GM23338 (cell line): ENCODE results near the gene KLHL5. TPM values are rescaled to one million over a fixed set of nuclear protein-coding genes. Genes with fewer than 3 reads are reported as not detected.

ENCODE experiments used
- ATAC-seq: fragments of 200-7000 bp; cut with Tn5 transposase; 3 replicates; pipeline ENCODE4 v1.9.1; 2020
- DNase-seq: peaks from one replicate; pipeline ENCODE4 v3.0.0-alpha.2; 2015; ENCODE audit warnings: low spot score
- H2AFZ ChIP-seq: fragments of 200-600 bp; sonication (generic); 2 replicates; pipeline ENCODE4 v1.8.0; 2016; ENCODE audit warnings: antibody characterized with exemption, mild to moderate bottlenecking, moderate library complexity
- H3F3A ChIP-seq: fragments of 200-600 bp; sonication (generic); replicated peaks from 2 replicates; pipeline ENCODE4 v1.8.0; 2017; ENCODE audit warnings: antibody characterized with exemption, mixed run types, low read depth
- H3K27ac ChIP-seq: fragments of 200-600 bp; sonication (generic); 2 replicates; pipeline ENCODE4 v1.6.1; 2016; ENCODE audit warnings: low read depth
- H3K27me3 ChIP-seq: fragments of 200-600 bp; sonication (generic); 2 replicates; pipeline ENCODE4 v1.8.0; 2016; ENCODE audit warnings: mild to moderate bottlenecking, mixed run types, moderate library complexity; ENCODE audit not compliant: insufficient read depth
- H3K36me3 ChIP-seq: fragments of 200-600 bp; sonication (generic); 2 replicates; pipeline ENCODE4 v1.8.0; 2016; ENCODE audit warnings: mild to moderate bottlenecking; ENCODE audit not compliant: insufficient read depth
- H3K4me1 ChIP-seq: fragments of 200-600 bp; sonication (generic); 2 replicates; pipeline ENCODE4 v1.8.0; 2016; ENCODE audit warnings: mild to moderate bottlenecking, moderate library complexity; ENCODE audit not compliant: insufficient read depth
- H3K4me2 ChIP-seq: fragments of 200-600 bp; sonication (generic); 2 replicates; pipeline ENCODE4 v1.7.1; 2017; ENCODE audit warnings: mixed run types
- H3K4me3 ChIP-seq: fragments of 200-600 bp; sonication (generic); 2 replicates; pipeline ENCODE4 v1.6.1; 2016; ENCODE audit warnings: mixed run types
- H3K79me2 ChIP-seq: fragments of 200-600 bp; sonication (generic); replicated peaks from 2 replicates; pipeline ENCODE4 v1.8.0; 2017; ENCODE audit warnings: mild to moderate bottlenecking; ENCODE audit not compliant: insufficient read depth
- H3K9me2 ChIP-seq: fragments of 200-600 bp; sonication (generic); 2 replicates; pipeline ENCODE4 v1.8.0; 2017; ENCODE audit not compliant: insufficient read depth
- H4K20me1 ChIP-seq: fragments of 200-600 bp; sonication (generic); replicated peaks from 2 replicates; pipeline ENCODE4 v1.8.0; 2017; ENCODE audit warnings: mild to moderate bottlenecking; ENCODE audit not compliant: insufficient read depth
- H3K27ac Mint-ChIP-seq: 2 replicates; pipeline ENCODE4 v1.8.0; 2020; ENCODE audit warnings: inconsistent platforms, mild to moderate bottlenecking, moderate library complexity, mixed read lengths
- H3K27me3 Mint-ChIP-seq: 3 replicates; pipeline ENCODE4 v1.8.0; 2022; ENCODE audit warnings: low read depth, mild to moderate bottlenecking, moderate library complexity, mixed read lengths, inconsistent platforms; ENCODE audit not compliant: insufficient read depth, poor library complexity
- H3K36me3 Mint-ChIP-seq: 3 replicates; pipeline ENCODE4 v1.8.0; 2021; ENCODE audit warnings: low read depth, mild to moderate bottlenecking, inconsistent platforms, moderate library complexity, mixed read lengths
- H3K4me1 Mint-ChIP-seq: 3 replicates; pipeline ENCODE4 v1.8.0; 2020; ENCODE audit warnings: mild to moderate bottlenecking, inconsistent platforms, mixed read lengths
- H3K4me3 Mint-ChIP-seq: 3 replicates; pipeline ENCODE4 v1.8.0; 2021; ENCODE audit warnings: moderate library complexity, mild to moderate bottlenecking, inconsistent platforms, mixed read lengths
- H3K9me3 Mint-ChIP-seq: 3 replicates; pipeline ENCODE4 v1.8.0; 2020; ENCODE audit warnings: moderate library complexity, mild to moderate bottlenecking, inconsistent platforms, mixed read lengths
- EZH2phosphoT487 ChIP-seq: fragments of 200-600 bp; sonication (generic); IDR thresholded peaks from one replicate; pipeline ENCODE4 v1.8.1; 2018; ENCODE audit warnings: antibody characterized with exemption; ENCODE audit not compliant: unreplicated experiment
- JUNB ChIP-seq: IDR thresholded peaks from one replicate; pipeline ENCODE4 v1.6.1; 2016; ENCODE audit warnings: antibody characterized with exemption; ENCODE audit not compliant: unreplicated experiment
- NANOG ChIP-seq: IDR thresholded peaks from 2 replicates; pipeline ENCODE4 v1.6.1; 2016; ENCODE audit warnings: antibody characterized with exemption, borderline replicate concordance
- REST ChIP-seq: IDR thresholded peaks from one replicate; pipeline ENCODE4 v1.6.1; 2018; ENCODE audit warnings: antibody characterized with exemption; ENCODE audit not compliant: unreplicated experiment
- STAT1 ChIP-seq: IDR thresholded peaks from one replicate; pipeline ENCODE4 v1.6.1; 2016; ENCODE audit warnings: antibody characterized with exemption; ENCODE audit not compliant: unreplicated experiment
- ZNF462 ChIP-seq: fragments of 250-450 bp; sonication (Bioruptor Pico); IDR thresholded peaks from 2 replicates; pipeline ENCODE4 v1.5.0; 2020; ENCODE audit warnings: mild to moderate bottlenecking, moderate library complexity
- polyA plus RNA-seq: library from polyadenylated mRNA; unstranded; fragments of >200 nt; fragmentation: Nextera tagmentation; extraction: Ambion mirVana; gene quantifications from 2 replicates; pipeline ENCODE4 v1.2.1, GENCODE V29; 2016
- total RNA-seq: library from RNA; depleted of rRNA; stranded (reverse); fragments of >200 nt; shearing (Covaris generic); gene quantifications from 2 replicates; pipeline ENCODE4 v1.2.3, GENCODE V29; 2014

The KLHL5 gene
- total and polyA plus RNA-seq, 2 experiments from 2014 or later = 9.4 to 24.5 TPM

- TF ChIP-seq ZNF462 (CRISPR knock-in tag) (no peak), STAT1 (no peak), NANOG (no peak), JUNB (no peak), REST (no peak), EZH2phosphoT487 (no peak)
These were observed 48.0 kb upstream of the KLHL5 start (continued) for GRCh38 chr4:39014028-39014427.

- Mint-ChIP-seq H3K9me3 (peaks cover 2% of the 10 kb centered on the region; the same call in 1 of the 3 replicates), H3K4me3 (no peak overlapping the region), H3K36me3 (peaks cover 3% of the 10 kb centered on the region; the same call in 1 of the 3 replicates), H3K27ac (no peak overlapping the region), H3K27me3 (no peaks in the 10 kb centered on the region), H3K4me1 (no peaks in the 10 kb centered on the region)
- Histone ChIP-seq H3K79me2 (no peaks in the 10 kb centered on the region), H2AFZ (no peak overlapping the region), H3F3A (no peaks in the 10 kb centered on the region), H3K4me2 (no peak overlapping the region), H3K9me2 (0 out of 2 replicates have a peak, but pooled peaks cover 6% of the 10 kb centered on the region), H3K36me3 (no peaks in the 10 kb centered on the region), H3K4me3 (no peak overlapping the region), H4K20me1 (no peaks in the 10 kb centered on the region), H3K4me1 (no peaks in the 10 kb centered on the region), H3K27ac (no peak overlapping the region), H3K27me3 (no peaks in the 10 kb centered on the region)
- ATAC-seq = no peak
- no peak for DNase-seq
- no peak for TF ChIP-seq REST
These were observed 41.9 kb upstream of the KLHL5 start for GRCh38 chr4:39020130-39020529.
